HG03196 (cell line): ENCODE measurements around the gene ARHGAP26.

Source experiments
- ATAC-seq: cut with Tn5 transposase; IDR thresholded peaks from one replicate; pipeline ENCODE4 v1.9.1; 2021; ENCODE audit not compliant: unreplicated experiment

Gene ARHGAP26

GRCh38 chr5:143229896-143230675 lies 459.9 kb downstream of the ARHGAP26 start:
- ATAC-seq: peak; percentile 87

GRCh38 chr5:143230676-143230996 lies 460.5 kb downstream of the ARHGAP26 start:
- no peak for ATAC-seq

- no peak for ATAC-seq
Measured at GRCh38 chr5:143231416-143231815, 461.2 kb downstream of the ARHGAP26 start.

- ATAC-seq: peak; percentile 31
Measured at GRCh38 chr5:143231973-143232812, 462.0 kb downstream of the ARHGAP26 start.

GRCh38 chr5:143233031-143233430 lies 462.9 kb downstream of the ARHGAP26 start:
- no peak for ATAC-seq

- ATAC-seq: no peak
Measured at GRCh38 chr5:143234162-143234842, 464.1 kb downstream of the ARHGAP26 start.

GRCh38 chr5:143235423-143235822 lies 465.2 kb downstream of the ARHGAP26 start:
- no peak for ATAC-seq

GRCh38 chr5:143236682-143237081 lies 466.5 kb downstream of the ARHGAP26 start:
- ATAC-seq: no peak

GRCh38 chr5:143237664-143238063 lies 467.5 kb downstream of the ARHGAP26 start:
- ATAC-seq: no peak

- no peak for ATAC-seq
Measured at GRCh38 chr5:143238620-143239019, 468.4 kb downstream of the ARHGAP26 start.

- ATAC-seq: no peak
Measured at GRCh38 chr5:143239882-143240518, 469.8 kb downstream of the ARHGAP26 start.

GRCh38 chr5:143241892-143242291 lies 471.7 kb downstream of the ARHGAP26 start:
- no peak for ATAC-seq

- no peak for ATAC-seq
Measured at GRCh38 chr5:143243103-143243502, 472.9 kb downstream of the ARHGAP26 start.

- no peak for ATAC-seq
Measured at GRCh38 chr5:143244000-143244736, 474.0 kb downstream of the ARHGAP26 start.

- ATAC-seq: no peak
Measured at GRCh38 chr5:143244990-143245389, 474.8 kb downstream of the ARHGAP26 start.

GRCh38 chr5:143245929-143246561 lies 475.9 kb downstream of the ARHGAP26 start:
- ATAC-seq: no peak

GRCh38 chr5:143247134-143247815 lies 477.1 kb downstream of the ARHGAP26 start:
- no peak for ATAC-seq

- ATAC-seq: no peak
Measured at GRCh38 chr5:143248391-143248790, 478.2 kb downstream of the ARHGAP26 start.

- ATAC-seq: no peak
Measured at GRCh38 chr5:143248822-143249579, 478.8 kb downstream of the ARHGAP26 start.
